HG03095 (cell line): Measurements from ENCODE around the gene ADAM23.

Experiments
- ATAC-seq: cut with Tn5 transposase; IDR thresholded peaks from one replicate; pipeline ENCODE4 v1.9.1; 2021; ENCODE audit warnings: moderate library complexity; ENCODE audit not compliant: unreplicated experiment

The ADAM23 gene

GRCh38 chr2:206442474-206442832, 879 bp upstream of the ADAM23 start:
- ATAC-seq = no peak

- ATAC-seq = peak; percentile 50
Measured at GRCh38 chr2:206443735-206444527, 599 bp downstream of the ADAM23 start.

GRCh38 chr2:206445948-206446347, 2.6 kb downstream of the ADAM23 start:
- ATAC-seq = no peak

DNA sequence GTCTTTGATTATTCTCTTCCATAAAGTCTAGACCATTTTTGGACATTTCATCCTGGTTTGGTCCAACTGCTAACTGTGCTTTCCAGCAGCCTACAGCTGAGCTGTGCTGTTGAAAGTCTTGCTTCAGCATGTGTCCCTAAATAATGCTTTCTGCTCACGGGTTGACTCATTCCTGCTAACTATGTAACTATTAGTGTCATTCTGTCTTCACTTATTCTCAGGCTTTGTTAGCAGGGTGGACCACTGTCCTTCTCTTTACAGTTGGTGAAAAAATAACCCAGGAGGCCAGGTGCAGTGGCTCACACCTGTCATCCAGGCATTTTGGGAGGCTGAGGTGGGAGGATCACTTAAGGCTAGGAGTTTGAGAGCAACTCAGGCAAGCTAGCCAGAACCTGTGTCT, 8.9 kb downstream of the ADAM23 start:
- ATAC-seq = peak; percentile 63

DNA sequence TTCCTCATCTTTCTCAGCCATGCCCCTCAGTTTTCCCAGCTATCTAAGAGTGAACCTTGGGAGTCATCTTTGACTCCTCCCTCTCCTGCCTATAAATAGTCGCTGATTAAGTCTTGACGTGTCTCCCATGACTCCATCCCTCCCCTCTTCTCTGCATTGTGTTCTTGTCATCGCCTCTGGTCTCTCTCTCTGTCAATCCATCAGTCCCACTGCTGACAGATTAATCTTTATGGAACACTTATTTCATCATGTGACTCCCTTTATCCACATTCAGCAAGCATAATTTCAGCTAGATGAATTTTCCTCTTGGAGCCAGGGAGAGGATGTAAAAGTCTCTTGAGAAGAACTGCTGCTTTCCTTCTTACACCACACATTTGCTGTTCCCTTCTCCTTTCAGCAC, 9.4 kb downstream of the ADAM23 start:
- ATAC-seq = no peak

- no peak for ATAC-seq
Measured at GRCh38 chr2:206456078-206456754, 12.9 kb downstream of the ADAM23 start.

GRCh38 chr2:206457188-206457634, 13.9 kb downstream of the ADAM23 start:
- peak; percentile 93 for ATAC-seq

GRCh38 chr2:206462240-206462854, 19.0 kb downstream of the ADAM23 start:
- ATAC-seq = no peak

DNA sequence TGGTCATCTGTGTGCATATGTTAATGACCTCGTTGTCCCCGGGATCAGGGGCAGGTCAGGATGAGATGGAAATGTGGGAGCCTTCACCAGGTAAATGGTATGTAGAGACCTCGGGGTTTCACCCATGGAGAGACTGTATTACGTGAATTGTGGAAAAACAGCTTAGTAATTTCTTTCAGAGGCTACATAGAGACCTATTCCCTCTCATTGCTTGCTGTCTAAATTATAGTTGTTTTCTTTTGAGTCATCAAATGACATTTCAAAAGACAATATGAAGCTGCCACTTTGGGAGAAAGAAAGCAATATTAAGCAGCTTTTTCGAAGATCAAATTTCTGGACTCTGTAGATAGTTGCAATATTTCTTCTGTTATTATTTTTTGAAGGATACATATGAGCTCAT, 20.4 kb downstream of the ADAM23 start:
- no peak for ATAC-seq

DNA sequence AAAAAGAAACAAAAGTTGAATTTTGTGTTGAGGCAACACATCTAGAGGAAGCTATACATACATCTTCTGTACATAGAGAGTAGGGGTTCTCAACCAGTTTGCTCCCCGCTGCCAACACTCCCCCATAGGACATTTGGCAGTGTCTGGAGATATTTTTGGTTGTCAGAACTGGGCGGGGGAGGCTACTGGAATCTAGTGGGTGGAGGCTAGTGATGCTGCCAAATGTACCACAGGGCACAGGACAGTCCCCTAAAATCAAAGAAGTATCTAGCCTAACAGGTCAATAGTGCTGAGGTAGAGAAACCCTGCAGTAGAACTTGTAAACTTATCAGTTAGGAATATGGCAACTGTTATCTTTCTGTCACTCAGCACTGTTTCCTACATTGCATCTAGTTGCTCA, 21.3 kb downstream of the ADAM23 start:
- no peak for ATAC-seq

GRCh38 chr2:206471524-206472062, 28.3 kb downstream of the ADAM23 start:
- peak; percentile 74 for ATAC-seq

- peak; percentile 53 for ATAC-seq
Measured at GRCh38 chr2:206472094-206472493, 28.8 kb downstream of the ADAM23 start.

GRCh38 chr2:206474099-206474498, 30.8 kb downstream of the ADAM23 start:
- ATAC-seq = no peak

GRCh38 chr2:206477296-206477695, 34.0 kb downstream of the ADAM23 start:
- ATAC-seq = no peak

DNA sequence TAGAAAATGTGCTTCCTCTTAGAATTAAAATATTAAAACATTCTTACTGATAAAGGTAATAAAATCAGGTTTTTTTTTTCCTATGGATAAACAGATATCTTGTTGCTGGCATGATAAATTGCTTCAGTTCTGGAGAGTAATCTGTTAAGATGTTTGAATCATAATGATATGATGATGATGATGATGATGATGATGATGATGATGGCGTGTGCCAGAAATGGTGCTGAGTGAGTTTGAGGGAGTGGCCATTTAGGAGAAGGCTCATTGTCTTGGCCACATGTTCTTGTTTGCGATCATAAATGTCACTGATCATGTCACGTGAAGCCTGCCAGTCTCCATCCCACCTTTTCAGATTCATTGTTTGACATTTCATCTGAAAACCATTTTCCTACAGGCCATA, 35.0 kb downstream of the ADAM23 start:
- no peak for ATAC-seq

DNA sequence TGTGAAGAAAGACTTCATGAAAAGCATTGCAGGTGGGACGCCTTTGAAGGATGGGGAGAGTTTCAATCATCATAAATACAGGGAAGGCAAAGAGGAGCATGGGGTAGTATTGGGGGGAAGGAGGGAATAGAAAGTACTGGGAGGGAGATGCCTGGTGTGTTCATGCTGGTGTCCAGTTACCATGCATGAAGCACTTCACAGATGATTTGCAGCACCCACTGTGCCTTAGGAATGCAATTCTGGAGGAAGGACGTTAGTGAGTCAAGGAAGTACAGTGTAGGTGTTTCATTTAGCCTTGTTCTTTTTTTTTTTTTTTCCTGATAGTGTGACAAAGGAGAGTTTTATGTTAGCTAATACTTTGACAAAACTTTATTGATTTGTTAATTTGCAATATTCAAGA, 36.8 kb downstream of the ADAM23 start:
- no peak for ATAC-seq

GRCh38 chr2:206480620-206481019, 37.3 kb downstream of the ADAM23 start:
- ATAC-seq = no peak

DNA sequence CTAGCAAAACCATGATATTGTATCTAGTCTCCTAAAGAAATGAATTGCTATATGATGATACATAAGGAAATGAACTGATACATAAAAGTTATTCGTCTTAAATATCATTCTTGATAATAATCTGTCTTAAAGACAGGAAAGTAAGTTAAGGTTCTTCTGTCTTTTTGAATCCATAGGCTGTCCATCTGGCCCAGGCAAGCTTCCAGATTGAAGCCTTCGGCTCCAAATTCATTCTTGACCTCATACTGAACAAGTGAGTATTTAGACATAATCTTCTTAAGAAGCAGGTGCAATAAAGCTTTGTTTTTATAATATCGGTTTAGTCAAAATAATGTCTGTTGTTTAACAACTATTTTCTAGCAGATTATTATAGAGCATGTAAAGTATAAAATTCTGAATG, 37.7 kb downstream of the ADAM23 start:
- ATAC-seq = no peak

DNA sequence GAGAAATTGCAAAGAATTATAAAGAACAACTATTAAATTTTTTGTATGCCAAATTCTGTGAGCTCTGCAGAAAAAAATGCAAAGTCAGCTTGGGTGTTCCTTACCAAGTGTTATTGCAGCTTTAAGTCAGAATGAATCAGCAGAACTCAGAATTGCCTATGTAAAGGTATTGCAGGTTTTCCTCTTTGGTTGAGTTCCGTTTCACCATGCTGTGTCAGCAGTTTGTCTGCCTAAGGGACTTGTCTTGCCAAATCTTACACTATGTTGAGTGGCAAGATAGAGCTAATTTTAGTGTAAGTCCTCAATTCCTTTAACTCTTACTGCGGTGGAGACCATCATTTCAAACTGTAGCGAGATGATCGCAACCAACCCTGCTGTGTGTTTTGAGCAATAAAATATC, 38.8 kb downstream of the ADAM23 start:
- no peak for ATAC-seq

GRCh38 chr2:206482633-206483032, 39.3 kb downstream of the ADAM23 start:
- ATAC-seq = no peak

DNA sequence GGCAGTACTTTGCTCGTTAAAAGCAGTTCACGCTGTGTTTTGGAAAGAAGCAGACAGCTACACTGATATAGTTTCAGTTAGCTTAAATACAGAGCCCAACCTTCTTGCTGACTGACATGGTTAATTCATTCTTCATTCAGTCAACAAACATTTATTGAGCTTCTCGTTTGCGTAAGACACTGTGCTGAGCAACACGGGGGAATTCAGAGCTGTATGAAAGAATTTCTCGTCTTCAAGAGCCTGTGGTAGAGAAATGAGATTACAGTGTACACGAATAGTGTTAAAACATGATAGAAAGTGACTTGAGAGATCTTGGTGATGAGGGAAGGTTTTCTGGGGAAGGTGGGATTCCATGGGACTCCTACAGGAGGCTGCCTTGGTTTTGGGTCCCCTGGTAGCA, 44.7 kb downstream of the ADAM23 start:
- ATAC-seq = no peak

DNA sequence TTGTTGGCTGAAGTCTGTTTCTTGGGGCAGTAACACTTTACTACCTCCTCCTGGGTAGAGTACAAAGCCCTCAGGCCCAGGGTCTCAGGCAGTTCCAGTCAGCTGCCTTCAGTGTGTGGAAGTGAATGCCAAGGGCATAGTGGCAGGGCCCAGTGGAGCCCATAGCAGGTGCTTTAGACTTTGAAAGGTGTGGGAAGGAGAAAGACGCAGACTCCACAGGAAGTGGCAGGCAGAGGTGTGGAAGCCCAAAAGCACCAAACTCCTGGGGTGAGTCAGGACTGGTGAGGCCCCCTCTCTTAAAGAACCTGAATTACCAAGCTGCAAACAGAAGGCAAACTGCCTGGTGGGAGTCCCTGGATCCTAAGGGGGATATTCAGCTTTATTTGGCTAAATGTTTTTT, 45.3 kb downstream of the ADAM23 start:
- ATAC-seq = no peak
